Measurements from ENCODE around the gene ADAMTS13.

GRCh38 chr9:133390713-133391112 is 31.5 kb upstream of the ADAMTS13 start:
- TF ChIP-seq EP300 (IDR thresholded peaks at IDR 0.05; ENCODE audit: low read depth) = no peak
- no peak for TF ChIP-seq POLR2A (IDR thresholded peaks at IDR 0.05)
- TF ChIP-seq, protein P1, sequence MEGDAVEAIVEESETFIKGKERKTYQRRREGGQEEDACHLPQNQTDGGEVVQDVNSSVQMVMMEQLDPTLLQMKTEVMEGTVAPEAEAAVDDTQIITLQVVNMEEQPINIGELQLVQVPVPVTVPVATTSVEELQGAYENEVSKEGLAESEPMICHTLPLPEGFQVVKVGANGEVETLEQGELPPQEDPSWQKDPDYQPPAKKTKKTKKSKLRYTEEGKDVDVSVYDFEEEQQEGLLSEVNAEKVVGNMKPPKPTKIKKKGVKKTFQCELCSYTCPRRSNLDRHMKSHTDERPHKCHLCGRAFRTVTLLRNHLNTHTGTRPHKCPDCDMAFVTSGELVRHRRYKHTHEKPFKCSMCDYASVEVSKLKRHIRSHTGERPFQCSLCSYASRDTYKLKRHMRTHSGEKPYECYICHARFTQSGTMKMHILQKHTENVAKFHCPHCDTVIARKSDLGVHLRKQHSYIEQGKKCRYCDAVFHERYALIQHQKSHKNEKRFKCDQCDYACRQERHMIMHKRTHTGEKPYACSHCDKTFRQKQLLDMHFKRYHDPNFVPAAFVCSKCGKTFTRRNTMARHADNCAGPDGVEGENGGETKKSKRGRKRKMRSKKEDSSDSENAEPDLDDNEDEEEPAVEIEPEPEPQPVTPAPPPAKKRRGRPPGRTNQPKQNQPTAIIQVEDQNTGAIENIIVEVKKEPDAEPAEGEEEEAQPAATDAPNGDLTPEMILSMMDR (IDR thresholded peaks at IDR 0.05) = no peak
- no peak for TF ChIP-seq POLR2AphosphoS5 (IDR thresholded peaks at IDR 0.05)

Data from transverse colon (tissue), 4 donors.